Progenitor cell of endocrine pancreas (in vitro differentiated cells): ENCODE data around the gene FXYD4. TPM values are rescaled to one million over a fixed set of nuclear protein-coding genes. Genes with fewer than 3 reads are reported as not detected.
"Not testable (repeated sequence)": the region's sequence is repeated elsewhere in the genome, so short reads cannot be mapped to it uniquely, and the experiment has no call there.

Experiments used
- DNase-seq: peaks from one replicate; pipeline ENCODE4 v3.0.0; 2021; ENCODE audit warnings: low spot score; ENCODE audit not compliant: unreplicated experiment
- H3K27ac Mint-ChIP-seq: 2 replicates; pipeline ENCODE4 v1.8.0; 2021; ENCODE audit warnings: mild to moderate bottlenecking, moderate library complexity, mixed read lengths
- H3K27me3 Mint-ChIP-seq: 2 replicates; pipeline ENCODE4 v1.8.0; 2021; ENCODE audit warnings: mixed read lengths
- H3K36me3 Mint-ChIP-seq: 2 replicates; pipeline ENCODE4 v1.8.0; 2022; ENCODE audit warnings: mixed read lengths; ENCODE audit not compliant: insufficient read depth
- H3K4me1 Mint-ChIP-seq: 2 replicates; pipeline ENCODE4 v1.8.0; 2021; ENCODE audit warnings: low read depth, mixed read lengths
- H3K4me3 Mint-ChIP-seq: 2 replicates; pipeline ENCODE4 v1.8.0; 2021; ENCODE audit warnings: low read depth, mild to moderate bottlenecking, moderate library complexity, mixed read lengths
- H3K9me3 Mint-ChIP-seq: 2 replicates; pipeline ENCODE4 v1.8.0; 2021; ENCODE audit warnings: low read depth, mixed read lengths
- CTCF ChIP-seq: fragments of 200-600 bp; sonication (generic); IDR thresholded peaks from one replicate; pipeline ENCODE4 v1.5.0; 2021; ENCODE audit warnings: antibody characterized with exemption, mild to moderate bottlenecking; ENCODE audit not compliant: unreplicated experiment
- total RNA-seq: library from RNA; stranded (reverse); gene quantifications from 2 replicates; pipeline ENCODE4 v1.2.1, GENCODE V29; 2021

The FXYD4 gene
- total RNA-seq, 1 donor from 2014 or later, result not detected

GRCh38 chr10:43327171-43327570, 44.3 kb upstream of the FXYD4 start:
- no peaks in the 10 kb centered on the region for H3K27me3 Mint-ChIP-seq
- H3K27ac Mint-ChIP-seq, result no peak overlapping the region
- no peak for TF ChIP-seq CTCF
- no peak for DNase-seq
- peaks cover 7% of the 10 kb centered on the region for H3K36me3 Mint-ChIP-seq
- H3K9me3 Mint-ChIP-seq, result peaks cover 7% of the 10 kb centered on the region
- H3K4me3 Mint-ChIP-seq, result no peak overlapping the region
- H3K4me1 Mint-ChIP-seq, result peaks cover 21% of the 10 kb centered on the region

- no peak overlapping the region for H3K4me3 Mint-ChIP-seq
- no peak for TF ChIP-seq CTCF
- H3K27me3 Mint-ChIP-seq, result no peaks in the 10 kb centered on the region
- no peak overlapping the region for H3K27ac Mint-ChIP-seq
- peaks cover 7% of the 10 kb centered on the region for H3K36me3 Mint-ChIP-seq
- DNase-seq, result no peak
- H3K4me1 Mint-ChIP-seq, result peaks cover 17% of the 10 kb centered on the region
- peaks cover 7% of the 10 kb centered on the region for H3K9me3 Mint-ChIP-seq
Measured at GRCh38 chr10:43327986-43328385, 43.5 kb upstream of the FXYD4 start.

GRCh38 chr10:43328810-43329209, 42.6 kb upstream of the FXYD4 start:
- peaks cover 14% of the 10 kb centered on the region for H3K4me1 Mint-ChIP-seq
- not testable (repeated sequence) for H3K9me3 Mint-ChIP-seq, H3K27ac Mint-ChIP-seq, H3K4me3 Mint-ChIP-seq, H3K27me3 Mint-ChIP-seq, H3K36me3 Mint-ChIP-seq, DNase-seq

- H3K36me3 Mint-ChIP-seq, H3K27me3 Mint-ChIP-seq, H3K27ac Mint-ChIP-seq, H3K4me3 Mint-ChIP-seq, DNase-seq, H3K9me3 Mint-ChIP-seq: not testable (repeated sequence)
- H3K4me1 Mint-ChIP-seq, result peaks cover 14% of the 10 kb centered on the region
Measured at GRCh38 chr10:43329246-43329885, 42.1 kb upstream of the FXYD4 start.

GRCh38 chr10:43330049-43330823, 41.2 kb upstream of the FXYD4 start:
- H3K36me3 Mint-ChIP-seq, H3K9me3 Mint-ChIP-seq, DNase-seq, H3K4me3 Mint-ChIP-seq, H3K27me3 Mint-ChIP-seq: not testable (repeated sequence)
- Mint-ChIP-seq H3K4me1 (peaks cover 14% of the 10 kb centered on the region), H3K27ac (peak overlapping the region; percentile 74)

- H3K4me1 Mint-ChIP-seq, result peaks cover 14% of the 10 kb centered on the region
Measured at GRCh38 chr10:43330824-43331127, 40.7 kb upstream of the FXYD4 start.

GRCh38 chr10:43333653-43334052, 37.8 kb upstream of the FXYD4 start:
- Mint-ChIP-seq H3K27me3 (no peaks in the 10 kb centered on the region), H3K36me3 (peaks cover 1% of the 10 kb centered on the region), H3K27ac (no peak overlapping the region), H3K9me3 (no peaks in the 10 kb centered on the region), H3K4me1 (peaks cover 16% of the 10 kb centered on the region), H3K4me3 (no peak overlapping the region)
- DNase-seq, result no peak
- no peak for TF ChIP-seq CTCF

More at GRCh38 chr10:43330824-43331127, 40.7 kb upstream of the FXYD4 start:
- not testable (repeated sequence) for DNase-seq, H3K27me3 Mint-ChIP-seq, H3K36me3 Mint-ChIP-seq, H3K9me3 Mint-ChIP-seq, H3K4me3 Mint-ChIP-seq
- H3K27ac Mint-ChIP-seq, result peak overlapping the region; percentile 37
